Measurements from ENCODE around the gene SKI. TPM values are rescaled to one million over a fixed set of nuclear protein-coding genes. Genes with fewer than 3 reads are reported as not detected.

The SKI gene
- total RNA-seq, 1 experiment from 2014 or later: 38.2 TPM

DNA sequence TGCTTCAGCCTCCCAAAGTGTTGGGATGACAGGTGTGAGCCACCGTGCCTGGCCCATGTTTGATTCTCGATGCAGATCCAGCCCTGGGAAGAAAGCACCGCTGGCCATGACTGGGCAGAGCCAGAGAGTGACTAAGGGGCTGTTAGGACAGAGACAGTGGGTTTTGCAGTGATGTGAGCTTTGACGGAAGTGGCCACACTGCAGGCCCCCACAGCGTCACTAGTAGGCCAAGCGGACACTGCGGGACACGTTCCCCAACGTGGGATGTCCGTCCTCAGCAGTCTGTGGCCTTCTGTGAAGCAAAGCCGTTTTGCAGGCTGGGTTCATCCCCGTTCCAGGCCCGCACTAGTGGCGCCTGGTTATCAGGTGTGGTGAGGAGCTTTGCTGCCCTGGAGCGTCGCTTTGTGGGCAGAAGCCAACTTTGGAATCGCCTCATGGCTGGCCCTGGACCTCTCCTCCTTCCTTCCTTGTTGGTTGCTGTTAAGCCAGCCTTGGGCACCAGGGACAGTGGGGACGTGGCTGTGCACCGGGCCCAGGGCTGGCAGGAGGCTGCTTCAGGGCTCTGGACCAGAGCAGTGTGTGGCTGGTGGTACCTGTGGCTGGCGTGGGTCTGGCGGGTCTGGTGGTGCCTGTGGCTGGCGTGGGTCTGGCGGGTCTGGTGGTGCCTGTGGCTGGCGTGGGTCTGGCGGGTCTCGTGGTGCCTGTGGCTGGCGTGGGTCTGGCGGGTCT lies 41.2 kb downstream of the SKI start:
- Histone ChIP-seq H3K4me1 (peaks cover 11% of the 10 kb centered on the region), H3K9me3 (no peaks in the 10 kb centered on the region), H3K36me3 (ENCODE audit: control insufficient read depth, insufficient read depth, low read length) (no peaks in the 10 kb centered on the region), H3K4me3 (ENCODE audit: low read depth, low read length) (no peak overlapping the region), H3K27me3 (replicated peaks; ENCODE audit: control insufficient read depth, insufficient read depth, low read length) (no peaks in the 10 kb centered on the region)
- ChIA-PET CTCF (no interaction called here), POLR2A (no interaction called here)
- Mint-ChIP-seq H3K36me3 (ENCODE audit: insufficient read depth, unreplicated experiment) (no peaks in the 10 kb centered on the region), H3K4me1 (ENCODE audit: low read depth, unreplicated experiment) (no peaks in the 10 kb centered on the region), H3K27me3 (ENCODE audit: insufficient read depth, unreplicated experiment) (no peaks in the 10 kb centered on the region), H3K9me3 (ENCODE audit: unreplicated experiment) (no peaks in the 10 kb centered on the region), H3K4me3 (ENCODE audit: unreplicated experiment) (no peak overlapping the region), H3K27ac (ENCODE audit: unreplicated experiment) (no peak overlapping the region)
- TF ChIP-seq, protein P1, sequence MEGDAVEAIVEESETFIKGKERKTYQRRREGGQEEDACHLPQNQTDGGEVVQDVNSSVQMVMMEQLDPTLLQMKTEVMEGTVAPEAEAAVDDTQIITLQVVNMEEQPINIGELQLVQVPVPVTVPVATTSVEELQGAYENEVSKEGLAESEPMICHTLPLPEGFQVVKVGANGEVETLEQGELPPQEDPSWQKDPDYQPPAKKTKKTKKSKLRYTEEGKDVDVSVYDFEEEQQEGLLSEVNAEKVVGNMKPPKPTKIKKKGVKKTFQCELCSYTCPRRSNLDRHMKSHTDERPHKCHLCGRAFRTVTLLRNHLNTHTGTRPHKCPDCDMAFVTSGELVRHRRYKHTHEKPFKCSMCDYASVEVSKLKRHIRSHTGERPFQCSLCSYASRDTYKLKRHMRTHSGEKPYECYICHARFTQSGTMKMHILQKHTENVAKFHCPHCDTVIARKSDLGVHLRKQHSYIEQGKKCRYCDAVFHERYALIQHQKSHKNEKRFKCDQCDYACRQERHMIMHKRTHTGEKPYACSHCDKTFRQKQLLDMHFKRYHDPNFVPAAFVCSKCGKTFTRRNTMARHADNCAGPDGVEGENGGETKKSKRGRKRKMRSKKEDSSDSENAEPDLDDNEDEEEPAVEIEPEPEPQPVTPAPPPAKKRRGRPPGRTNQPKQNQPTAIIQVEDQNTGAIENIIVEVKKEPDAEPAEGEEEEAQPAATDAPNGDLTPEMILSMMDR (IDR thresholded peaks at IDR 0.05; ENCODE audit: insufficient read depth in 1 of 2, low read depth in 1 of 2, low read length in 1 of 2, severe bottlenecking in 1 of 2, unreplicated experiment in 1 of 2): no peak
- no peak for DNase-seq
- no TSS peak for BruUV-seq (replicated peaks)
- intact Hi-C loops (cut with micrococcal nuclease; ENCODE audit: unreplicated experiment): no loop called here

DNA sequence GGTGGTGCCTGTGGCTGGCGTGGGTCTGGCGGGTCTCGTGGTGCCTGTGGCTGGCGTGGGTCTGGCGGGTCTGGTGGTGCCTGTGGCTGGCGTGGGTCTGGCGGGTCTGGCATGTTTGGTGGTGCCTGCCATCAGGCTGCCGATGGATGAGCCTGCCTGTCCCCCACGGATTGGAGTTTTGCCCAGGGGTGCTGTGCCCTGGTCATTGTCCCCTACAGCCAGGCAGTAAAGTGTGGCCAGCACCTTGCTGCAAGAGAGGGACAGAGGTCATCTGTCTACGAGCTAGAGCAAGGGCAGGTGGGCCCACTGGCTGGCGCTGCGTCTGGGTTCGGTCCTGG lies 41.8 kb downstream of the SKI start:
- intact Hi-C loops (cut with micrococcal nuclease; ENCODE audit: unreplicated experiment): no loop called here
- Histone ChIP-seq H3K27me3 (replicated peaks; ENCODE audit: control insufficient read depth, insufficient read depth, low read length) (no peaks in the 10 kb centered on the region), H3K9me3 (no peaks in the 10 kb centered on the region), H3K4me1 (peaks cover 11% of the 10 kb centered on the region), H3K36me3 (ENCODE audit: control insufficient read depth, insufficient read depth, low read length) (no peaks in the 10 kb centered on the region), H3K4me3 (ENCODE audit: low read depth, low read length) (no peak overlapping the region)
- CTCF ChIA-PET: no interaction called here
- no peak for DNase-seq
- TF ChIP-seq, protein P1 (IDR thresholded peaks at IDR 0.05; ENCODE audit: insufficient read depth in 1 of 2, low read depth in 1 of 2, low read length in 1 of 2, severe bottlenecking in 1 of 2, unreplicated experiment in 1 of 2): no peak
- Mint-ChIP-seq H3K4me3 (ENCODE audit: unreplicated experiment) (no peak overlapping the region), H3K4me1 (ENCODE audit: low read depth, unreplicated experiment) (no peaks in the 10 kb centered on the region), H3K9me3 (ENCODE audit: unreplicated experiment) (no peaks in the 10 kb centered on the region), H3K27ac (ENCODE audit: unreplicated experiment) (no peak overlapping the region), H3K36me3 (ENCODE audit: insufficient read depth, unreplicated experiment) (no peaks in the 10 kb centered on the region), H3K27me3 (ENCODE audit: insufficient read depth, unreplicated experiment) (no peaks in the 10 kb centered on the region)
- POLR2A ChIA-PET: no interaction called here
- BruUV-seq (replicated peaks): no TSS peak

DNA sequence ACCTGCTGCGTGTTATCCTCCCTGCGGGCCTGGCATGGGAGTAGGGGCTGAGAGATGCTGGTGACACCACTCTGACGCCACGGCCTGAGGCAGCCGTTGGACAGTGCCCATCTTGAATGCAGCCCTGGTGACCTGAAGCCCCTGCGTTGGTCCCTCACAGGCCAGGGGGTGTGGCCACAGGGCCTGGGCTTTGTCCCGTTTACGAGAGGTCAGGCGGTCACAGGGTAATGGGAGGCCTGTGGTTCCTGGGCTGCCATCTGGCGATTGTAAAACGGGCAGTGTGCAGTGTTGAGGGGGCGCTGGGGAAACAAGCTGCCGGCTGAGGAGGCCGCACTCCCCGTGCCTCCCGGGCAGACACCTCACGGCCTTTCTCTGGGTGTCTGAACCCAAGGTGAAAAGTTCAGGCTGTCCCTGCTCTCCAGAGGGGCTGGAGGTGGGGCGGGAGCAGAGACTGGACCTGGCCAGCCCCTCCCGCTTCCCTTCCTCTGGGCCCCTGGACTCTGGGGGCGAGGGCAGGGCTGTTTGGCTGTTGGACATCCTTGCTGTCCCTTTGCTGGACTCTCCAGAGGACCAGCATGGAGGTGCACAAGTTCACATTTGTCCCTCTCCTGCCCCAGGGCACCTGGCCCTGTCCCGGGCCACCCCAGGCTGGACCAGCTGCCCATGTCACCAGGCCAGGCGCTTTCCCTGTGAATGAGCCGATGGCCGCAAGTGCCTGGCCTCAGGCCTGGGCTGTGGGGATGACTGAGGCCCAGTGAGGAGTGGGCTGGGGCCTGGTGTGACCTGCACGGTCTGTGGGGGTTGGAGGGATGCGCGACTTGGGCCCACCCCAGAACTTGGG lies 42.4 kb downstream of the SKI start:
- Histone ChIP-seq H3K27me3 (replicated peaks; ENCODE audit: control insufficient read depth, insufficient read depth, low read length) (no peaks in the 10 kb centered on the region), H3K4me1 (peaks cover 11% of the 10 kb centered on the region), H3K9me3 (no peaks in the 10 kb centered on the region), H3K4me3 (ENCODE audit: low read depth, low read length) (no peak overlapping the region), H3K36me3 (ENCODE audit: control insufficient read depth, insufficient read depth, low read length) (no peaks in the 10 kb centered on the region)
- Mint-ChIP-seq H3K27ac (ENCODE audit: unreplicated experiment) (no peak overlapping the region), H3K27me3 (ENCODE audit: insufficient read depth, unreplicated experiment) (no peaks in the 10 kb centered on the region), H3K36me3 (ENCODE audit: insufficient read depth, unreplicated experiment) (no peaks in the 10 kb centered on the region), H3K9me3 (ENCODE audit: unreplicated experiment) (no peaks in the 10 kb centered on the region), H3K4me1 (ENCODE audit: low read depth, unreplicated experiment) (no peaks in the 10 kb centered on the region), H3K4me3 (ENCODE audit: unreplicated experiment) (no peak overlapping the region)
- intact Hi-C loops (cut with micrococcal nuclease; ENCODE audit: unreplicated experiment): no loop called here
- ChIA-PET POLR2A (no interaction called here), CTCF (no interaction called here)
- TF ChIP-seq, protein P1 (IDR thresholded peaks at IDR 0.05; ENCODE audit: insufficient read depth in 1 of 2, low read depth in 1 of 2, low read length in 1 of 2, severe bottlenecking in 1 of 2, unreplicated experiment in 1 of 2): no peak
- no TSS peak for BruUV-seq (replicated peaks)
- no peak for DNase-seq
